Stimulated activated naive CD8-positive, alpha-beta T cell treated with anti-CD3 and anti-CD28 coated beads, Interleukin-15, amount 100 ng/mL, for 72 hours (primary cell): Measurements from ENCODE around the gene TCF12.
A peak's percentile ranks its signal among the peaks of the same experiment; 100 is the strongest.

Source experiments
- ATAC-seq: fragments of 150-1000 bp; cut with Tn5 transposase; 2 replicates; pipeline ENCODE4 v1.10.0; 2021; ENCODE audit warnings: mild to moderate bottlenecking, moderate library complexity
- DNase-seq, 2 donors: peaks; one replicate each; pipeline ENCODE4 v3.0.0; 2021 to 2022
- H3K27ac Mint-ChIP-seq, 2 donors: one replicate each; pipeline ENCODE4 v1.8.0; 2022; ENCODE audit warnings: mild to moderate bottlenecking in 2 of 2, mixed read lengths in 2 of 2, moderate library complexity in 2 of 2
- H3K27me3 Mint-ChIP-seq: one replicate; pipeline ENCODE4 v1.8.0; 2022; ENCODE audit warnings: mixed read lengths
- H3K4me1 Mint-ChIP-seq: one replicate; pipeline ENCODE4 v1.8.0; 2022; ENCODE audit warnings: mild to moderate bottlenecking, mixed read lengths
- H3K4me3 Mint-ChIP-seq, 2 donors: one replicate each; pipeline ENCODE4 v1.8.0; 2022; ENCODE audit warnings: mild to moderate bottlenecking in 2 of 2, mixed read lengths in 2 of 2, moderate library complexity in 1 of 2
- H3K9me3 Mint-ChIP-seq, 2 donors: one replicate each; pipeline ENCODE4 v1.8.0; 2022; ENCODE audit warnings: mixed read lengths in 2 of 2

TCF12 gene

GRCh38 chr15:57112178-57112577 lies 193.7 kb downstream of the TCF12 start:
- no peaks in the 10 kb centered on the region for H3K9me3 Mint-ChIP-seq
- H3K27ac Mint-ChIP-seq, result no peak overlapping the region
- no peak for DNase-seq

GRCh38 chr15:57114070-57114469 lies 195.6 kb downstream of the TCF12 start:
- no peaks in the 10 kb centered on the region for H3K27me3 Mint-ChIP-seq
- ATAC-seq (no peak), DNase-seq (no peak)
- no peak overlapping the region for H3K4me3 Mint-ChIP-seq
- no peaks in the 10 kb centered on the region for H3K9me3 Mint-ChIP-seq
- H3K4me1 Mint-ChIP-seq, result peaks cover 24% of the 10 kb centered on the region
- H3K27ac Mint-ChIP-seq, result no peak overlapping the region

More at GRCh38 chr15:57112178-57112577, 193.7 kb downstream of the TCF12 start:
- Mint-ChIP-seq H3K27me3 (no peaks in the 10 kb centered on the region), H3K4me1 (peaks cover 16% of the 10 kb centered on the region), H3K4me3 (no peak overlapping the region)
- no peak for ATAC-seq

- H3K4me3 Mint-ChIP-seq, result peak overlapping the region; percentile 5 to 10
- DNase-seq, result no peak
- H3K9me3 Mint-ChIP-seq, result no peaks in the 10 kb centered on the region
- peak; percentile 23 for ATAC-seq
- peak overlapping the region in 1 of 2 donors; percentile 86 for H3K27ac Mint-ChIP-seq
- peaks cover 47% of the 10 kb centered on the region for H3K4me1 Mint-ChIP-seq
- no peaks in the 10 kb centered on the region for H3K27me3 Mint-ChIP-seq
Measured at GRCh38 chr15:57118013-57118799, 199.8 kb downstream of the TCF12 start.

GRCh38 chr15:57122080-57122840 lies 203.8 kb downstream of the TCF12 start:
- Mint-ChIP-seq H3K4me1 (peaks cover 43% of the 10 kb centered on the region), H3K4me3 (no peak overlapping the region), H3K27me3 (no peaks in the 10 kb centered on the region), H3K9me3 (no peaks in the 10 kb centered on the region), H3K27ac (no peak overlapping the region)
- DNase-seq (no peak), ATAC-seq (no peak)

GRCh38 chr15:57124036-57124435 lies 205.6 kb downstream of the TCF12 start:
- Mint-ChIP-seq H3K4me3 (no peak overlapping the region), H3K27me3 (no peaks in the 10 kb centered on the region), H3K9me3 (no peaks in the 10 kb centered on the region), H3K4me1 (peaks cover 37% of the 10 kb centered on the region), H3K27ac (no peak overlapping the region)
- ATAC-seq (no peak), DNase-seq (no peak)

- ATAC-seq (peak; percentile 69), DNase-seq (no peak)
- H3K4me3 Mint-ChIP-seq, result no peak overlapping the region
- H3K27me3 Mint-ChIP-seq, result no peaks in the 10 kb centered on the region
- H3K27ac Mint-ChIP-seq, result no peak overlapping the region
- no peaks in the 10 kb centered on the region for H3K9me3 Mint-ChIP-seq
- H3K4me1 Mint-ChIP-seq, result peaks cover 48% of the 10 kb centered on the region
Measured at GRCh38 chr15:57129064-57129463, 210.6 kb downstream of the TCF12 start.

- Mint-ChIP-seq H3K27me3 (no peaks in the 10 kb centered on the region), H3K9me3 (no peaks in the 10 kb centered on the region), H3K4me1 (peaks cover 64% of the 10 kb centered on the region), H3K4me3 (peak overlapping the region; percentile 3 to 60), H3K27ac (peak overlapping the region in 1 of 2 donors; percentile 74)
- ATAC-seq (no peak), DNase-seq (no peak)
Measured at GRCh38 chr15:57130956-57131355, 212.5 kb downstream of the TCF12 start.

GRCh38 chr15:57133127-57133968 lies 214.9 kb downstream of the TCF12 start:
- peak overlapping the region; percentile 71 to 77 for H3K27ac Mint-ChIP-seq
- peak; percentile 8 to 12 for DNase-seq
- peak; percentile 82 for ATAC-seq

GRCh38 chr15:57134071-57134605 lies 215.7 kb downstream of the TCF12 start:
- Mint-ChIP-seq H3K4me1 (peaks cover 55% of the 10 kb centered on the region), H3K9me3 (no peaks in the 10 kb centered on the region), H3K27me3 (no peaks in the 10 kb centered on the region), H3K4me3 (no peak overlapping the region), H3K27ac (no peak overlapping the region)
- DNase-seq (no peak), ATAC-seq (no peak)

More at GRCh38 chr15:57133127-57133968, 214.9 kb downstream of the TCF12 start:
- H3K4me1 Mint-ChIP-seq, result peaks cover 63% of the 10 kb centered on the region
- peak overlapping the region in 1 of 2 donors; percentile 42 for H3K4me3 Mint-ChIP-seq
- no peaks in the 10 kb centered on the region for H3K9me3 Mint-ChIP-seq
- H3K27me3 Mint-ChIP-seq, result no peaks in the 10 kb centered on the region

- H3K9me3 Mint-ChIP-seq, result no peaks in the 10 kb centered on the region
- H3K27ac Mint-ChIP-seq, result no peak overlapping the region
- H3K4me3 Mint-ChIP-seq, result no peak overlapping the region
- DNase-seq (no peak), ATAC-seq (no peak)
- H3K4me1 Mint-ChIP-seq, result peaks cover 48% of the 10 kb centered on the region
- no peaks in the 10 kb centered on the region for H3K27me3 Mint-ChIP-seq
Measured at GRCh38 chr15:57134851-57135250, 216.4 kb downstream of the TCF12 start.

GRCh38 chr15:57135800-57136199 lies 217.4 kb downstream of the TCF12 start:
- Mint-ChIP-seq H3K27ac (no peak overlapping the region), H3K4me3 (no peak overlapping the region)

GRCh38 chr15:57138349-57138788 lies 219.9 kb downstream of the TCF12 start:
- H3K27ac Mint-ChIP-seq, result no peak overlapping the region
- no peaks in the 10 kb centered on the region for H3K9me3 Mint-ChIP-seq
- H3K4me3 Mint-ChIP-seq, result no peak overlapping the region
- no peak for DNase-seq
- no peak for ATAC-seq
- H3K27me3 Mint-ChIP-seq, result no peaks in the 10 kb centered on the region
- peaks cover 22% of the 10 kb centered on the region for H3K4me1 Mint-ChIP-seq

More at GRCh38 chr15:57135800-57136199, 217.4 kb downstream of the TCF12 start:
- peaks cover 41% of the 10 kb centered on the region for H3K4me1 Mint-ChIP-seq
- DNase-seq (no peak), ATAC-seq (no peak)
- H3K9me3 Mint-ChIP-seq, result no peaks in the 10 kb centered on the region
- no peaks in the 10 kb centered on the region for H3K27me3 Mint-ChIP-seq

- no peaks in the 10 kb centered on the region for H3K9me3 Mint-ChIP-seq
- H3K4me3 Mint-ChIP-seq, result no peak overlapping the region
- no peak overlapping the region for H3K27ac Mint-ChIP-seq
- DNase-seq, result no peak
- no peak for ATAC-seq
- H3K27me3 Mint-ChIP-seq, result no peaks in the 10 kb centered on the region
- H3K4me1 Mint-ChIP-seq, result peaks cover 5% of the 10 kb centered on the region
Measured at GRCh38 chr15:57143511-57144078, 225.2 kb downstream of the TCF12 start.

GRCh38 chr15:57144448-57144847 lies 226.0 kb downstream of the TCF12 start:
- H3K27ac Mint-ChIP-seq, result no peak overlapping the region
- H3K4me3 Mint-ChIP-seq, result no peak overlapping the region
- ATAC-seq (no peak), DNase-seq (no peak)
- no peaks in the 10 kb centered on the region for H3K9me3 Mint-ChIP-seq
- H3K27me3 Mint-ChIP-seq, result no peaks in the 10 kb centered on the region
- peaks cover 5% of the 10 kb centered on the region for H3K4me1 Mint-ChIP-seq
